ENCODE data around the gene PIP5KL1.

PIP5KL1 gene

DNA sequence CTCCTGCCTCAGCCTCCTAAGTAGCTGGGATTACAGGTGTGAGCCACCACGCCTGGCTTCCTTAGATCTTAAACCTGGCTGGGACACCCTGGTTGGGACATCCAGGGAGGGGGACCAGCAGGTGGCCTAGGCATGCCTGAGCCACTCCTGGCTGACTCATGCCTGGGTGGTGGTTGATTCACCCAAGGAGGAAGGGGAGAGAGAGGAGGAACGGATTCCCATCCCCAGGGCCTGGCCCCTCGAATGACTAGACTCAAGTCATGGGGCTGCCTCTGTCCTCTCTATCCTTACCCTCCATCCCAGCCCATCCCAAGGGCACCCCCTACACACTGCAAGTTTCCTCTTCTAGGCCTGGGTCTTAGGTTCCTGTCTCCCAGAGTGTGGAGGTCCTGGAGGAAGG is 37.5 kb upstream of the PIP5KL1 start:
- DNase-seq: no peak

DNA sequence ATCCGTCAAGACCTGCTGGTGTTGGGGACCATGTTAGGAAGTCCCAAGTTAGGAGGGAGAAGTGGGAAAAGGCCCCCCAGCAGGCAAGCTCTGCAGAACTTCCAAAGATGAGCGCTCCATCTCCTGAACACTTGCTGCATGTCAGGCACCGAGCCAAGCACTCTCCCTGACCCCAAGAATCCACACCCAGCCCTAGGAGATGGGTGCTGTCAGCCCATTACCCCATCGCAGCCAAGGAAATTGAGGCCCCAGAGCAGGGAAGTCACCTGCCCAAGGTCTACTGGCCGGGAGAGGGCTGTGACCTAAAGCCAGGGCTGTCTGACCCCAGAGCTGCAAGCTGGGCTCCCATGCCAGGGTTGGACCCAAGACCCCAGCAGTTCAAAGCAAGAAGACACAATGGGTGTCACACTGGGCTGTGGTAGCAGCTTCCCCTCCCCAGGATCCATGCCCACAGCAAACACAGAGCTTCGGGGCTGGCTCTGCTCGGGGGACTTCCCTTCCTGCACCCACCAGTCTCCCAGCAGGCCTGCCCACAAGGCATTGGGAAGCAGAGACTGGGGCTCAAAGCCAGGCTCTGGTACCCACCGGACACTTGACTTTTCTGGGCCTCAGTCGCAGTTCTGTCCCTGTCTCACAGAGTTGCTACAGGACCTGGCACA is 36.7 kb upstream of the PIP5KL1 start:
- no peak for DNase-seq

GRCh38 chr9:127966416-127967150 is 36.0 kb upstream of the PIP5KL1 start:
- DNase-seq: peak in 2 of 3 experiments; percentile 23 to 46

- no peak for DNase-seq
Measured at GRCh38 chr9:127965953-127966352, 35.4 kb upstream of the PIP5KL1 start.

DNA sequence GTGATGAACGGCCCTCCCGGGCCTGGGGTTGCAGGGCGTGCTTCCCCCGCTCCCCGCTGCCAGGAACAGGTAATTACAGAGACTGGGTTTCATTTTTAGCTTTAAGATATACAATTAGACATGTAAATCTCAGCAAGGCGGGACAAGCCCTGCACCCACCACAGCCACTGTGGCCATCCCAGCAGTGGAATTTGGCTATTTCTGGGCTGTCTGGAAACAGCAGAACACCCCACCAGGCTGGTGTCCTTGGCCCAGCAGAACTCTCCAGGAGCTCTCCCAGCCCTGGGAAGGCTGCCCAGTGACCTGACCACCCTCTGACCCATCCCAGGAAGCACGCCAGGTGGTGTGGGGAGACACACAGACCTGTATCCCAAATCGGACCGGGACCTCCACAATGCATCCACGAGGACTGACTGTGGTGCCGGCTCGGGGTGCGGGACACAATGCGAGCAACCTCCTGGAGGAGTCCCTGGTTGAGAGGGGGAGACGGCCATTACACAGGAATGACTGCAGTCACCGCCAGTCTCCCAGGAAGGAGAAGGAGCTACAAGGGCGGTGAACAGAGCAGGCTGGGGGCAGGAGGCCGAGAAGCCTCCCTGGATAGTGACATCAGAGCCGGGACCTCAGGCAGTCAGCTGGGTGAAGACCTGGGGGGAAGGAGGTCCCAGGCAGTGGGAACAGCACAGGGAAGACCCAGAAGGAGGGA is 32.9 kb upstream of the PIP5KL1 start:
- peak in 2 of 3 experiments; percentile 23 to 48 for DNase-seq

DNA sequence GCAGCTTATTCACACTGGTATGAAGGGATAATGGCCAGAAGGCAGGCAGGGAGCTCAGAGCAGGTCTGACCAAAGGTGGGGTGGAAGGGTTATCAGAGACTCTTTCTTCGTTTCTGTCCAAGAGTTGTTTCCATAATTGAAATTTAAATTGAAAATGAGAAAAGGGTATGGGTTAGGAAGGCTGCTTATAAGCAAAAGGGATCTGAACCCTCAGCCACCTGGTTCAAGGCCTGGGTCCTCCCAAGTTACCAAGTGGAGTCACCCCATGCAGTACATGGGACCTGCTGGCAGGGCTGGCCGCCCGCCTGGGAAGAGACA is 32.4 kb upstream of the PIP5KL1 start:
- DNase-seq: no peak

DNA sequence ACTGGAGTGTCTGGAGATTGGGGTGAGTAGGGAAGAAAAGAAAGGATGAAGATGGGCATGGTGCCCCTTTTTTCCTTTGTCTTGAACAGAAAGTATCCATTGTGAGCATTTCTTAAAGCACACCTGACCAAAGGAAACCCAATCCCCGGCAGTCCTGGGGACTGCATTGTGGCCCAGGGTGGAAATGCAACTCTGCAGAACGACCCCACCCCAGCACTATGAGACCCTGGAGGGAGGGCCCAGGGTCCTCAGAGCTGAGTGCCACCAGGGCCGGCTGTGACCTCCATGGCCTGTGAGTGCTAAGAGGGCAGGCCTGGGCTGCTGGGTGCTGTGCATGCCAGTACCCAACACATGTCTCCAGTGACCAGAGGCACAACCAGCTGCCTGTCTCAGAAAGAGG is 31.7 kb upstream of the PIP5KL1 start:
- DNase-seq: no peak

DNA sequence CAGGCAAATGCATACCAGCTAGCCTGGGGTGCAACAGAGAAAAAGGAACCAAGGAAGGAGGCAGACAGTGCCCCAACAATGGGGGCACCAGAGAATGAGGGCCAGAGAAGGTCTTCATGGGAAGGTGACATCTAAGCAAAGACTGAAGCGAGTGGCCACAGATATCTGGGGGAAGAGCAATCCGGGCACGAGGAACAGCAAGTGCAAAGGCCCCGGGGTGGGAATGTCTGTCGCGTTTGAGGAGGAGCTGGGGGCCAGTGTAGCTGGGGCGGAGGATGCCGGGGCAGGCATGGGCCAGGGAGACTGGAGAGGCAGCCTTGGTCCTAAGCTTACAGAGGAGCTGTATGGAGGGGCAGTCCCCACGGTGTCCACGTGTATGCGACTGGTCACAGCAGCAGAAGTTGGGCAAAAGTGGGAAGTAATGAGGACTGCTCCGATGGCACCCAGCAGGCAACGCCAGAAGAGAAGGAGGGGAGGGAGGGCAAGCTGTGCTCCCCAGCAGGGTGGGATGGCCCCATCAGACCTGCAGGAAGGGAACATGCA is 31.1 kb upstream of the PIP5KL1 start:
- DNase-seq: no peak

DNA sequence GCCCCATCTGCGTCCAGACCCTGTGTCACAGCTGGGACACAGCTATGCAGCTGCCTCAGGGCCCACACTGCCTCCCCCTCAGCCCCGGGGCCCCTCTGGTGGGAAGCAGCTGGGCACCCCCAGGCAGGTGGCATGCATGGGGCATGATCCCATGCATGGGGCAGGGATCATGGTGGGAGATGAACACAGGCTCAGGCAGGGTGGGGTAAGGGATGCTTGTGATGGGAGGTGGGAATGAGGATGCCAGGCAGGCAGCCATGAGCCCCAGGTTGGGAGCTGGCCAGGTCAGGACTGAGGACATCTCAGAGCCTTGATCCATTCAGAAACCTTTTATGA is 30.5 kb upstream of the PIP5KL1 start:
- DNase-seq: no peak

DNA sequence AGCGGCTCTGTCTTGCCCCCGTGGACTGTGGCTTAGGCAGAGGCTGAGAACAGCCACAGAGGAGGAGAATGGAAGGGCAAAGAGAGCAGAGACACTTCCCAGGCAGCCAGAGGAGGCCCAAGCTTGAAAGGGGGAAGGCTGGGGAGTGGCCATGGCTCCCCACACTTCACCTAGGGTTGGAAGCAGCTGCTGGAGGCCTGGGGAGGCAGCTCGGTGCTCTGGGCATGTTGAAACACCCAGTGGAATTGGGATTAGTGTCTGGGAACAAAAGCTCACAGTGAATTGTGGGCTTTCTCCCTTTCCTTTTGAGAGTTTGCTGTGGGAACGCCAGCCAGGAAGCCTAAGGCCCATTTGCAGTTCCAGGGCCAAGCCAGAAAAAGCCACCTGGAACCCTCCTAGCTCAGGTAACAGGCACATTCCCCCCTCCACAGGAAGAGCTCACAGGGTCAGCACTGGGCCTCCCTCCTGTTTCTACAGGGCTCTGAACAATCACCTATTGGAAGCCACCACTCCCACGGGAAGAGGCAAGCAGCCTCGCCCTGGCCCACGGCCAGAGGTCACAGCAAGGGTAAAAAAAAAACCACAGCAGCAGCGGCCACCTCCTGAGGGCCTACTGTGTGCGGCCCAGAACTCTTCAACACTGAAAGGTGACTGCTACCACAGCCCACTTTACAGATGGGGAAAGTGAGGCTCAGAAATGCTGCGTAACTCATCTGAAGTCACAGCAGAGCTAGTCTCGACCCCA is 30.0 kb upstream of the PIP5KL1 start:
- DNase-seq: peak in 1 of 3 experiments; percentile 14

- no peak for DNase-seq
Measured at GRCh38 chr9:127959841-127960409, 29.3 kb upstream of the PIP5KL1 start.

DNA sequence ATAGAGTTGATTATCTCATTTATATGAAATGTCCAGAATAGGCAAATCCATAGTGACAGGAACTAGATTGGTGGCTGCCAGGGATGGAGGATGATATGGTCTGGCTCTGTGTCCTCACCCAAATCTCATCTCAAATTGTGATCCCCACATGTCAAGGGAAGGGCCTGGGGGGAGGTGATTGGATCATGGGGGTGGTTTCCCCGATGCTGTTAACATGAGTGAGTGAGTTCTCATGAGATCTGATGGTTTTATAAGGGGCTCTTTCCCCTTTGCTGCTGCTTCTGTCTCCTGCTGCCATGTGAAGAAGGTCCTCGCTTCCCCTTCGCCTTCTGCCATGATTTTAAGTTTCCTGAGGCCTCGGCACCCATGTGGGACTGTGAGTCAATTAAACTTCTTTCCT is 28.8 kb upstream of the PIP5KL1 start:
- DNase-seq: no peak

DNA sequence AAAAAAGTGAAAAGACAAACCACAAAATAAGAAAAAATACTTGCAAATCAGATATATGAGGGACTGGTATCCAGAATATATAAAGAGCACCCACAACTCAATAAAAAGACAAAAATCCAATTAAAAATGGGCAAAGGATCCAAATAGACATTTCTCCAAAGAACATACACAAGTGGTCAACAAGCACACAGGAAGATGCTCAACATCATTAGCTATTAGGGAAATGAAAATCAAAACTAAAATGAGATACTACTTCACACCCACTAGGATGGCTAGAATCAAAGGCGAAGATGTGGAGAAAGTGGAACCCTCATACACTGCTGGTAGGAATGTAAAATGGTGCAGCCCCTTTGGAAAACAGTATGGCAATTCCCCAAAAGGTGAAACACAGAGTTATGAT is 28.2 kb upstream of the PIP5KL1 start:
- DNase-seq: no peak

DNA sequence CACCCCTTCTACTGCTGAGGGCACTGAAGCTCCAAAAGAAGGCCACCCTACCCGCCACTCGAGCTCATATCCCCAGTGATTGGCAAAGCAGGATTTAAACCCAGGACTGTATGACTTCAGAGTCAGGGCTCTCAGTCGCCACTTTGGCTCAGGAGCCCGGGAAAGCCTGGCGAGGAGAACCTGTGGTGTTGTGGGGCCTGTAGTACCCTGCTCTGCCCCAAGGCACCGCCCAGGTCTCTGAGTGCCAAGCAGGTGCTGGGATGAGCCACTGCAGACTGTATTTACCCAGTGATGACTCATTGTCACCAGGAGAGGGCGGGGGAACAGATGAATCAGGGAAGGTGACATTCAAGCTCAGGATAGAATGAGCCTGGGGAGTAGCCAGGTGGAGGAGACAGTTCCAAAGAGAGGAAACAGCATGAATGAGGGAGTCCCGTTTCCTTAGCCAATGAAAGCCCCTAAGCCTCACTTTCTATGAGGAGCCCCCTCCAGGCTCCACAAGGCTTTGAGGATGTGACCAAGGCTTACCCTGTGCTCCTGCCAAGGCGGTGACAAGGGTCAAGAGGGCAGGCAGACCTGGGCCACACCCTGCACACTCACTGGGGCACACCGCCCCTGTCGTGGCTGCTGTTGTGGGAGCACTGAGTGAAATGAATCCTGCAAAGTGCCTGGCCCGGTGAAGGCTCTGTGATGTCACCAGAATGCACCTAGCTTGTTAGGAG is 24.9 kb upstream of the PIP5KL1 start:
- DNase-seq: peak; percentile 82 to 99 (median 96)

DNA sequence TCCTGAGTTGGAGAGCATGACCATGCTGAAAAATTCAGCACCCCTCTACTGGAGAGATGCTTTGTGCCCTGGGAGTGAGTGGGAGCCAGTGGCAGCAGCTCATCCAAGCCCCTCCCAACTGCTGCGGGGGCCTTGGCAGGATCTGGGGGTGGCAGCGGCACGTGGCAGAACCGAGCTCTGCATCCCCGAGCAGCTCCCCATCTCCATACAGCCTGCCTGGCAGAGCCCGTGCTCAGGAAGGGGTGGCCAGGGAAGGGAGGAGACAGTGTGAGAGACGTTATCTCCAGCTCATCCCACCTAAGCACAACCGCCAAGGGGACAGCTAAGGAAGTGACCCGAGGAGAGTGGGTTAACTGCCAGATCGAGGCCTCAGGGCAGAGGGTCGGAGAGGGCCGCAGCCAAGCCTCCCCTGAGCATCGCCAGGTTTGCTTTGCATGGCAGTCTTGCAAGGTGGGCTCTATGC is 24.3 kb upstream of the PIP5KL1 start:
- peak in 1 of 3 experiments; percentile 40 for DNase-seq

DNA sequence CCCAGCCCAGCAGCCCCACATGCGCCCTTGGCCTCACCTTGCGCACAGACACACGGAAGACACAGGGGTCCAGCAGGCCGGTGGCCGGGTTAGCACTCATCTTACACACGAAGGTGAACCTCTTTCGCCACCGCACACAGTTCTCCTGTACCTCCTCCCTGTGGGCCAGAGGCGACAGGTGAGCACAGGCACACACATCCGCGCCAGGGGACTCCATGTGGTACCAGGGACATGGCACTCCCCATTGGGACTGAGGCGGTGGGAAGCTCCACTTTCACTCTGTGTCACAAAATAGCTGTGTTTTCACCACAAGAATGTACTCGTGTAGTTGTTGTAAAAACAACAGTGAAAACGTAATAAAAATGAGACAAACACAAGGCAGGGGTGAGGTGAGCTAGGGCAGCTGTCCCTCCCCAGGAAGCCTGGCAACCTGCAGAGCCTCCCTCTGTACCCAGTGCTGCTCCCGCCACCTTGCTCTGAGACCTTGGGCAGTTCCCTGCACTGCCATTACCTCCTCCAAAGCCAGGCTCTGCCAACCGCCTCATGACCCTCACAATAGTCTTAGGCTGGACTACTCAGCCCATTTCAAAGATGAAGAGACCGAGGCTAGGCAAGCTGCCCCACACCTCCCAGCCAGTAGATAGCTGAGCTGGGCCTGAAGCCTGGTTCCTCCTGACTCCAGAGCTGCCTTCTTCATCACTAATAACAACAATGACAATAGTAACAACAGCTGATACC is 23.4 kb upstream of the PIP5KL1 start:
- DNase-seq: peak in 2 of 3 experiments; percentile 25 to 26

DNA sequence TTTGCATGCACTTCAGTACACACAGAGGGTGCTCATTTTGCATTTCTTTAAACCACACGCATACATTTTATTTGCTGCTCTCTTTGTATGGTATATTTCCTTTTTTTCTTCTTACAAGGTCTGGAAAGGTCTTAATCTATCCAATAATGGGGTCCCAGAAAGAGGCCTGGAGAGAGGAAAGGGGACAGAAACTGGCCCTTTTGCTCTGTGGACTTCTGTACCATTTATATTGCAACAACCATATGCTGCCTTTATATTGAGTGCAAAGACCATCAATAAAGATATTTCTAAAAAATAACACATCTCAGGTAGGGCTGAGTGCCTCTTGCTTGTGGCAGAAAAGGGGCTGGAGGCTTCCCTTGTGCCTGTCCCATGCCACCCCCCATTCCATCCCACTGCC is 22.6 kb upstream of the PIP5KL1 start:
- DNase-seq: no peak

DNA sequence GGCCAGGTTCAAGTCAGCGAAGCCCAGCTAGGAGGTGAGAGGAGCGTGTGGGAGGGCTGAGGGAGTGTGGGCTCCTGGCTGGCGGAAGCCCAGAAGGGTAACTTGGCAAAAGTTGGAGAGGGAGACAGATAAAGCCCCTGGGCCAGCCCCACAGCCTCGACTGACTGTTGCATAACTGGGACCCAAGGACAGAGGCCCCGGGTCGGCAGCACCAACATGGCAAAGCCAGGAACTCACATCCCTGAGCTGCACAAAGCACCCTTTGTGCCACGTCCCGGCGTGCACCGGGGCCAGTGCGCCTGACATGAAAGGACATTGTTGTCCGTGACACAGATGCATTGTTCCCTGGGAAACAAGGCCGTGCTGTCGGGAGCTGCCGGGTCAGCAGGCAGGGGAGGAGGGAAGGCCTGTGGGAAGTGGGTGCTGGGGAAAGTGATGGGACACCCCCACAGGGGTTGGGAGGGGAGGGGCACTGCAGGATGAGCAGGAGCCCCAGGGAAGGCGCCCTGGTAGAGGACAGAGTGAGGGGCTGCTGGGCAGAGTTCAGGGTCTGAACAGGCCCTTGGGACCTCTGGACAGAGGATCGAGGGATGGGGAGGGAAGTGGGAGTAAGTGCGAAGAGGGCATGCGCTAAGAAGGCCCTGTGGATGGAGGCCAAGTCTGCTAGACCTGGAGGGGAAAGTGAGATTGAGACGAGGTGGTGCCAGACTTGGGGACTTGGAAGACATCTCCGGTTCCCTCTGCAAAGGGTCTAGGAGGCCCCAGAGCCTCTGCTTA is 20.1 kb upstream of the PIP5KL1 start:
- DNase-seq: no peak

GRCh38 chr9:127949827-127950512 is 19.4 kb upstream of the PIP5KL1 start:
- DNase-seq: no peak

Measured in NCI-H1417 (cell line).